ENCODE measurements around the gene LSAMP. TPM values are rescaled to one million over a fixed set of nuclear protein-coding genes. Genes with fewer than 3 reads are reported as not detected.
"Not testable (repeated sequence)": the region's sequence is repeated elsewhere in the genome, so short reads cannot be mapped to it uniquely, and the experiment has no call there.

LSAMP gene
- total and polyA plus RNA-seq, 2 donors: 7.9 to 24.0 TPM

- H3K27ac ChIP-seq (ENCODE audit: low read depth): no peak overlapping the region
- no peaks in the 10 kb centered on the region for H3K36me3 ChIP-seq (ENCODE audit: insufficient read depth)
- DNase-seq (ENCODE audit: extremely low spot score): no peak
- no peak overlapping the region for H3K4me3 ChIP-seq (ENCODE audit: low read depth, low read length)
- WGBS: 70% methylated on average over 4 of the region's 4 CpGs
- no peaks in the 10 kb centered on the region for H3K4me1 ChIP-seq (ENCODE audit: insufficient read depth)
These were observed 639.8 kb downstream of the LSAMP start for GRCh38 chr3:115805520-115805919.

- Histone ChIP-seq H3K4me3 (ENCODE audit: low read depth, low read length) (no peak overlapping the region), H3K36me3 (ENCODE audit: insufficient read depth) (no peaks in the 10 kb centered on the region), H3K27ac (ENCODE audit: low read depth) (no peak overlapping the region), H3K4me1 (ENCODE audit: insufficient read depth) (no peaks in the 10 kb centered on the region)
- no peak for DNase-seq (ENCODE audit: extremely low spot score)
- 45% methylated on average over 2 of the region's 2 CpGs for WGBS
These were observed 640.6 kb downstream of the LSAMP start for GRCh38 chr3:115804713-115805119.

GRCh38 chr3:115804200-115804599, 641.1 kb downstream of the LSAMP start:
- no peak overlapping the region for H3K27ac ChIP-seq (ENCODE audit: low read depth)
- 70% methylated on average over 2 of the region's 2 CpGs for WGBS
- no peak for DNase-seq (ENCODE audit: extremely low spot score)
- H3K4me3 ChIP-seq (ENCODE audit: low read depth, low read length): no peak overlapping the region
- no peaks in the 10 kb centered on the region for H3K4me1 ChIP-seq (ENCODE audit: insufficient read depth)
- no peaks in the 10 kb centered on the region for H3K36me3 ChIP-seq (ENCODE audit: insufficient read depth)

- H3K4me1 ChIP-seq (ENCODE audit: insufficient read depth): no peaks in the 10 kb centered on the region
- no peak for DNase-seq (ENCODE audit: extremely low spot score)
- H3K36me3 ChIP-seq (ENCODE audit: insufficient read depth): no peaks in the 10 kb centered on the region
- H3K4me3 ChIP-seq (ENCODE audit: low read depth, low read length): no peak overlapping the region
- no peak overlapping the region for H3K27ac ChIP-seq (ENCODE audit: low read depth)
- 80% methylated on average over 1 of the region's 1 CpG for WGBS
These were observed 641.6 kb downstream of the LSAMP start for GRCh38 chr3:115803661-115804060.

GRCh38 chr3:115800489-115801075, 644.7 kb downstream of the LSAMP start:
- DNase-seq (ENCODE audit: extremely low spot score): no peak
- no peak overlapping the region for H3K4me3 ChIP-seq (ENCODE audit: low read depth, low read length)
- no peaks in the 10 kb centered on the region for H3K36me3 ChIP-seq (ENCODE audit: insufficient read depth)
- 71% methylated on average over 4 of the region's 4 CpGs for WGBS
- H3K4me1 ChIP-seq (ENCODE audit: insufficient read depth): no peaks in the 10 kb centered on the region
- H3K27ac ChIP-seq (ENCODE audit: low read depth): no peak overlapping the region

GRCh38 chr3:115800065-115800464, 645.2 kb downstream of the LSAMP start:
- DNase-seq (ENCODE audit: extremely low spot score); H3K4me3 ChIP-seq (ENCODE audit: low read depth, low read length): not testable (repeated sequence)
- WGBS: 88% methylated on average over 7 of the region's 7 CpGs

GRCh38 chr3:115792206-115792955, 652.9 kb downstream of the LSAMP start:
- no peak for DNase-seq (ENCODE audit: extremely low spot score)
- Histone ChIP-seq H3K4me1 (ENCODE audit: insufficient read depth) (no peaks in the 10 kb centered on the region), H3K4me3 (ENCODE audit: low read depth, low read length) (no peak overlapping the region), H3K27ac (ENCODE audit: low read depth) (no peak overlapping the region), H3K36me3 (ENCODE audit: insufficient read depth) (no peaks in the 10 kb centered on the region)
- 62% methylated on average over 6 of the region's 6 CpGs for WGBS

More at GRCh38 chr3:115800065-115800464, 645.2 kb downstream of the LSAMP start:
- H3K27ac ChIP-seq (ENCODE audit: low read depth); H3K36me3 ChIP-seq (ENCODE audit: insufficient read depth); H3K4me1 ChIP-seq (ENCODE audit: insufficient read depth): not testable (repeated sequence)

GRCh38 chr3:115791271-115792153, 653.8 kb downstream of the LSAMP start:
- not testable (repeated sequence) for H3K36me3 ChIP-seq (ENCODE audit: insufficient read depth); H3K4me3 ChIP-seq (ENCODE audit: low read depth, low read length); DNase-seq (ENCODE audit: extremely low spot score); H3K27ac ChIP-seq (ENCODE audit: low read depth); H3K4me1 ChIP-seq (ENCODE audit: insufficient read depth)
- WGBS: 89% methylated on average over 55 of the region's 55 CpGs

GRCh38 chr3:115790759-115791158, 654.5 kb downstream of the LSAMP start:
- WGBS: 67% methylated on average over 3 of the region's 3 CpGs
- H3K4me1 ChIP-seq (ENCODE audit: insufficient read depth): no peaks in the 10 kb centered on the region
- DNase-seq (ENCODE audit: extremely low spot score): no peak

GRCh38 chr3:115789481-115789880, 655.8 kb downstream of the LSAMP start:
- Histone ChIP-seq H3K4me1 (ENCODE audit: insufficient read depth) (no peaks in the 10 kb centered on the region), H3K4me3 (ENCODE audit: low read depth, low read length) (no peak overlapping the region), H3K36me3 (ENCODE audit: insufficient read depth) (no peaks in the 10 kb centered on the region), H3K27ac (ENCODE audit: low read depth) (no peak overlapping the region)
- DNase-seq (ENCODE audit: extremely low spot score): no peak
- WGBS: 95% methylated on average over 4 of the region's 4 CpGs

More at GRCh38 chr3:115790759-115791158, 654.5 kb downstream of the LSAMP start:
- Histone ChIP-seq H3K4me3 (ENCODE audit: low read depth, low read length) (no peak overlapping the region), H3K36me3 (ENCODE audit: insufficient read depth) (no peaks in the 10 kb centered on the region), H3K27ac (ENCODE audit: low read depth) (no peak overlapping the region)

GRCh38 chr3:115788921-115789470, 656.3 kb downstream of the LSAMP start:
- Histone ChIP-seq H3K36me3 (ENCODE audit: insufficient read depth) (no peaks in the 10 kb centered on the region), H3K4me1 (ENCODE audit: insufficient read depth) (no peaks in the 10 kb centered on the region), H3K27ac (ENCODE audit: low read depth) (no peak overlapping the region), H3K4me3 (ENCODE audit: low read depth, low read length) (no peak overlapping the region)
- 76% methylated on average over 4 of the region's 4 CpGs for WGBS
- no peak for DNase-seq (ENCODE audit: extremely low spot score)

- Histone ChIP-seq H3K4me3 (ENCODE audit: low read depth, low read length) (no peak overlapping the region), H3K27ac (ENCODE audit: low read depth) (no peak overlapping the region), H3K36me3 (ENCODE audit: insufficient read depth) (no peaks in the 10 kb centered on the region), H3K4me1 (ENCODE audit: insufficient read depth) (no peaks in the 10 kb centered on the region)
- 96% methylated on average over 2 of the region's 2 CpGs for WGBS
- DNase-seq (ENCODE audit: extremely low spot score): no peak
These were observed 657.5 kb downstream of the LSAMP start for GRCh38 chr3:115787818-115788217.

GRCh38 chr3:115785782-115786181, 659.5 kb downstream of the LSAMP start:
- Histone ChIP-seq H3K4me3 (ENCODE audit: low read depth, low read length) (no peak overlapping the region), H3K36me3 (ENCODE audit: insufficient read depth) (no peaks in the 10 kb centered on the region), H3K27ac (ENCODE audit: low read depth) (no peak overlapping the region), H3K4me1 (ENCODE audit: insufficient read depth) (no peaks in the 10 kb centered on the region)
- no peak for DNase-seq (ENCODE audit: extremely low spot score)
- 61% methylated on average over 4 of the region's 4 CpGs for WGBS
